CD4-positive, alpha-beta T cell treated with Interleukin-6 at 100 ng/mL for 8 hours (primary cell): ENCODE data around the gene TECPR1.

ENCODE experiments used
- DNase-seq: peaks from one replicate; pipeline ENCODE4 v3.0.0-alpha.2; 2020; ENCODE audit warnings: mixed read lengths, low spot score

TECPR1 gene

GRCh38 chr7:98210513-98211220 lies 41.4 kb downstream of the TECPR1 start:
- DNase-seq: no peak

- DNase-seq: no peak
Measured at GRCh38 chr7:98209166-98209920, 42.7 kb downstream of the TECPR1 start.

DNA sequence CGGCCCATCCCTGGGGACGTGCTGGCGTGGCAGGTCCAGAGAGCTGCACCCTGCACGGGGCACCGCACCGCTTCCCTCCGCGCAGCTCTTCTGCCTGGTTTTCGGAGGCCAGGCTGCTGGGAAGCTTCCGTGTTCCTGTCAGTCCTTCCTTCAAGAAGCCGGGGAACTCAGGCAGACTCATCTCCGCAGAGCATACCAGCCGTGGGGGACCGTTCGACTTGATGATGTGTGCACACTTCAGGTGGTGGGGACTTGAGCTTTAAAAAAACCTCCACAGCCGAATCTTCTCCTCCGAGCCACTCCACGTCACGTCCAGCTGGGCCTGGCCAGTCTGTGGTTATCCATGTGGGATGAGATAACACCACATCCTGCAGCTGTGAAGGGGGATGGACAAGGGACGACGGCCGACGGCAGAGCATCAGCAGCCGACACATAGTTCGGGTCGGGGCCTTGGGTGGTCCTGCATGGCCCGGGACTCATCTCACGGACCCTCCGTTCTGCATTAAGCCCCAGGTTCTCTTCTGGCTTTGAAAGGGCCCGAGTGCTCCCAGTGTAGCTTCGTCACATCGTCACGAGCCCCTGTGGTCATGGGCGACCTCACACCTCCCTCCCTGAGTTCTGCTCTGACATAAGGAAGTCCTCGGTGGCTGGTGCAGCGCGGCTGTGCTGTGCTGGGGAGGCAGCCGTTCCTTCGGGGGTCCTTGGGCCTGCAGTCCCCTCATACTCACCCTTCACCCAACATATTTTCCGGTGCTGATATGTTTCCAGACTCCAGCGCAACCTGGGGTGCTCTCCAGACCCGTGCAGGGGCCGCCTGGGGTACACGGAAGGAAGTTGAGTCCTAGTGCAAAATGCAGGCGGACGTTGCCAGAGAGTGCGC lies 45.3 kb downstream of the TECPR1 start:
- no peak for DNase-seq

DNA sequence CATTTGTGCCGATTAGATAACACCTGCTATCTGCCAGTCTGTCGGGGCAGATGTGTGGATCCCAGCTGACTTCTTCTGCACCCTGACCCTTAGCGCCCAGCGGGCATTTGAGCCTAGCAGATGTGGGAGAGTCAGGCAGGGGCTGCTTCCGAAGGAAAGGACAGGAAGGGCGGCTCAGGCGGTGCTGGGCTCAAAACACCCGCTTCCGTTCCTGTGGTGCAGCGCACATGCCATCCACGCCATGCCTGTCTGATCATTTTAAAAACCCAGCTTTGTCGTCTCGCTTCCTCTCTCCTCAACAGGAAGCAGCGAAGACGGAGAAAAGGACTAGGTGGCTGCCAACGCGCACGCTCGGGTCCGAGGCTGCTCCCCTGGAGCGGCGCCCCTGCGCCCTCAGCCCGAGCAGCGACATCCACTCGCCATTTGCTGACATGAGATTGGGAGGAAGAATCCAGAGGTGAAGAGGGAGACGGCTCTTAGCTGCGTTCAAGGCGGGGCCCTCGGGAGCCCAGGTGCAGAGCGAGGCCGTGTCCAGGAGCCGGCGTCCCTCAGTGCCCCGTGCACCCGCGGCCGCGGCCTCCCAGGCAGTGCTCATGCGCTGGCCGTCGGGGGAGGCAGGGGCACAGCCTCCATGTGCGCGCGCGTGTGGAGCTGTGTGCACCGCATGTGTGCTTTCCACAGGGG lies 46.7 kb downstream of the TECPR1 start:
- DNase-seq: no peak

- DNase-seq: no peak
Measured at GRCh38 chr7:98204670-98205069, 47.4 kb downstream of the TECPR1 start.

DNA sequence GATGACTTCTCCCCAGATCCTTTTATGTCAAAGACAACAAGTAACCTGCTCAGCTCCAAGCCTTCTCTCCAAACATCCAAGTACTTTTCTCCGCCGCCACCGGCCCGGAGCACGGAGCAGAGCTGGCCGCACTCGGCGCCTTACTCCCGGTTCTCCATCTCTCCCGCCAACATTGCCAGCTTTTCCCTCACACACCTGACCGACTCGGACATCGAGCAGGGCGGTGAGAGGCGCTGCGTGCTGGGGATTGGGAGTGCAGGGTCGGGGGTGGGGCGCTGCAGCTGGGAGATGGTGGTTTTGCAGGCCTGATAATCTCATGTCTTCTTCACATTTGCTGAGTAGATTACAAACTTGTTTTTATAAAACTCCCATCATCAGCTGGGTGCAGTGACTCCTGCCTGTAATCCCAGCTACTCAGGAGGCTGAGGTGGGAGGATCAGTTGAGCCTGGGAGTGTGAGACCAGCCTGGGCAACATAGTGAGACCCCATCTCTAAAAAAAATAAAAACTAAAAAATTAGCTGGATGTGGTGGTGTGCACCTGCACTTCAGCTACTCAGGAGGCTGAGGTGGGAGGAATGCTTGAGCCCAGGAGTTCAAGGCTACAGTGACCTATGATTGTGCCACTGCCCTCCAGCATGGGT lies 47.9 kb downstream of the TECPR1 start:
- no peak for DNase-seq

GRCh38 chr7:98203261-98203963 lies 48.6 kb downstream of the TECPR1 start:
- no peak for DNase-seq

- peak; percentile 71 for DNase-seq
Measured at GRCh38 chr7:98202367-98203195, 49.5 kb downstream of the TECPR1 start.

DNA sequence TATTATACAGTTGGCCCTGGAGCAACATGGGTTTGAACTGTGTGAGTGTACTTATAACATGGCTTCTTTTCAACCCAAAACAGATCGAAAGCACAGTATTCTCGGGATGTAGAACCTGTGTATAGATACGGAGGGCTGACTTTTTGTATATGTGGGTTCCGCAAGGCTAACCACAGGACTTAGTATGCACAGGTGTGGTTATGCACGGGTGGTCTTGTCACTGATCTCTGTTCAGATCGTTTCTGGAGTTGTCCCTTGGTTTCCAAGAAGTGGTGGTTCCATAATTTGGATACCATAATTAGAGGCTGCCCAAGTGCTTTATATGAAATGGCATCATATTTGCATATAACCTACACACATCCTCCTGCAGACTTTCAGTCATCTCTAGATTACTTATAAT lies 51.7 kb downstream of the TECPR1 start:
- no peak for DNase-seq

DNA sequence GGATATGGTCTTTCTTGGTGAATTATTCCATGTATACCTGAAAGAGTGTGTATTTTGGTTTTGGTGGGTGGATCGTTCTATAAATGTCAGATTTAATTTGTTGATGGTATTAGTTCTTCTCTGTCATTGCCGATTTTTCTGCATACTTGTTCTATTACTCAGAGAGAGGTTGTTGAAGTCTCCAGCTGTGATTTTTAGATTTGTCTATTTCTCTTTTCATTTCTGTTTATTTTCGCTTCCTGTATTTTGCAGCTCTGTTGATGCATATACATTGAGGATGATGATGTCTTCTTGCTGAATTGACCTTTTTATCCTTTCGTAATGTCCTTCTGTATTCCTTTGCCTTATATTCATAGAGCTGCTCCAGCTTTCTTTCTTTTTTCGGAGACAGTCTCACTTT lies 52.9 kb downstream of the TECPR1 start:
- no peak for DNase-seq

GRCh38 chr7:98196706-98197605 lies 55.1 kb downstream of the TECPR1 start:
- DNase-seq: no peak

GRCh38 chr7:98194672-98195457 lies 57.2 kb downstream of the TECPR1 start:
- no peak for DNase-seq

DNA sequence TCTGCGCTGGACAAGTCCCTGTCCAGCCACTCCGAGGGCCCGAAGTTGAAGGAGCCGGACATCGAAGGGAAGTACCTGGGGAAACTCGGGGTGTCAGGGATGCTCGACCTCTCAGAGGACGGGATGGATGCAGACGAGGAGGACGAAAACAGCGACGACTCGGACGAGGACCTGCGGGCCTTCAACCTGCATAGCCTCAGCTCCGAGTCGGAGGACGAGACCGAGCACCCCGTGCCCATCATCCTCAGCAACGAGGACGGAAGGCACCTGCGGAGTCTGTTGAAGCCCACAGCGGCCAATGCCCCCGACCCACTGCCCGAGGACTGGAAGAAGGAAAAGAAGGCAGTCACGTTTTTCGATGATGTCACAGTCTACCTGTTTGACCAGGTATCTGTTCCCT lies 57.8 kb downstream of the TECPR1 start:
- no peak for DNase-seq

DNA sequence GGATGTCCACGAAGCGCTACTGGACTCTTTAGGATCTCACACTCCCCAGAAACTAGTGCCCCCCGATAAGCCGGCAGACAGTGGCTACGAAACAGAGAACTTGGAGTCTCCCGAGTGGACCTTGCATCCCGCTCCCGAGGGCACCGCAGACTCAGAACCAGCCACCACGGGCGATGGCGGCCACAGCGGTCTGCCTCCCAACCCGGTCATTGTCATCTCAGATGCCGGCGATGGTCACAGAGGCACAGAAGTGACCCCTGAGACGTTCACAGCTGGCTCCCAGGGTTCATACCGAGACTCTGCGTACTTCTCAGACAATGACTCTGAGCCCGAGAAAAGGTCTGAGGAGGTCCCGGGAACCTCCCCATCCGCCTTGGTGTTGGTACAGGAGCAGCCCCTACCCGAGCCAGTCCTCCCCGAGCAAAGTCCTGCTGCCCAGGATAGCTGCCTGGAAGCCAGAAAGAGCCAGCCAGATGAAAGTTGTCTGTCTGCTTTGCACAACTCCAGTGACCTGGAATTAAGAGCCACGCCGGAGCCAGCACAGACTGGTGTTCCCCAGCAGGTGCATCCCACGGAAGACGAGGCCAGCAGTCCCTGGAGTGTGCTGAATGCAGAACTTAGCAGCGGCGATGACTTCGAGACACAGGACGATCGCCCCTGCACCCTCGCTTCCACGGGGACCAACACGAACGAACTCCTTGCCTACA lies 58.4 kb downstream of the TECPR1 start:
- DNase-seq: no peak

DNA sequence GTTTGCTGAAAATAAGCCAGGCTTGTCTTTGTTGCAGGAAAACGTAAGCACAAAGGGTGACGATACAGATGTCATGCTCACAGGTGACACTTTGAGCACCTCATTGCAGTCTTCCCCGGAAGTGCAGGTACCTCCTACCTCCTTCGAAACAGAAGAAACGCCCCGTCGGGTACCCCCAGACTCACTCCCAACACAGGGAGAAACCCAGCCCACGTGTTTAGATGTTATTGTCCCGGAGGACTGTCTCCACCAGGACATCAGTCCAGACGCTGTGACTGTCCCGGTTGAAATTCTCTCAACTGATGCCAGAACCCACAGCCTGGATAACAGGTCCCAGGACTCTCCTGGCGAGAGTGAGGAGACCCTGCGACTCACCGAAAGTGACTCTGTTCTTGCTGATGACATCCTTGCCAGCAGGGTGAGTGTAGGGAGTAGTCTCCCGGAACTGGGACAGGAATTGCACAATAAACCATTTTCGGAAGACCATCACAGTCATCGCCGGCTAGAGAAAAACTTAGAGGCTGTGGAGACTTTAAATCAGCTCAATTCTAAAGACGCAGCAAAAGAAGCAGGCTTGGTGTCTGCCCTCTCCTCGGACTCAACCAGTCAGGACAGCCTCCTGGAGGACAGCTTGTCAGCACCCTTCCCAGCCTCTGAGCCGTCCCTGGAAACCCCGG lies 59.1 kb downstream of the TECPR1 start:
- no peak for DNase-seq

DNA sequence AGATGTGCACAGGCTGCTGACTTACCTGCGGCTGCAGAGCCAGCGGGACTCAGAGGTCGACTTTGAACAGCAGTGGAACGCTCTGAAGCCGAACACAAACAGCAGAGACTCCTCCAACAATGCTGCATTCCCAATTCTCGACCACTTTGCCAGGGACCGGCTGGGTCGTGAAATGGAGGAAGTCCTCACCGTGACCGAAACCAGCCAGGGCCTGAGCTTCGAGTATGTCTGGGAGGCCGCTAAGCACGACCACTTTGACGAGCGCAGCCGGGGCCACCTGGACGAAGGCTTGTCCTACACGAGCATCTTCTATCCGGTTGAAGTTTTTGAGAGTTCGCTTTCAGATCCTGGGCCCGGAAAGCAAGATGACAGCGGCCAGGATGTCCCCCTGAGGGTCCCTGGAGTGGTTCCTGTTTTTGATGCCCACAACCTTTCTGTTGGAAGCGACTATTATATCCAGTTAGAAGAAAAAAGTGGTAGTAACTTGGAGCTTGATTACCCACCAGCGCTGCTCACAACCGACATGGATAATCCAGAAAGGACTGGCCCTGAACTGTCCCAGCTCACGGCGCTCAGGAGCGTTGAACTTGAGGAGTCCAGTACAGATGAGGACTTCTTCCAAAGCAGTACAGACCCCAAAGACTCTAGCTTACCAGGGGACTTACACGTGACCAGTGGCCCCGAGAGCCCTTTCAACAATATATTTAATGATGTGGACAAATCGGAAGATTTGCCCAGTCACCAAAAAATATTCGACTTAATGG lies 60.2 kb downstream of the TECPR1 start:
- no peak for DNase-seq
